A673 (cell line): ENCODE results near the gene COX6B2. TPM values are rescaled to one million over a fixed set of nuclear protein-coding genes. Genes with fewer than 3 reads are reported as not detected.

Experiments
- BruUV-seq: library from RNA; stranded (reverse); fragments of 400-500 nt; replicated peaks from 2 replicates; lab custom pipeline; 2021; lab: Mats Ljungman, UMichigan
- CTCF ChIA-PET: fragments of 300-600 bp; sonication (Branson Sonifier 250); formaldehyde crosslinking; loops from one replicate; lab custom pipeline; 2022; ENCODE audit warnings: antibody characterized with exemption; lab: Charles Lee
- POLR2A ChIA-PET: fragments of 300-600 bp; sonication (Branson Sonifier 250); formaldehyde crosslinking; loops from one replicate; lab custom pipeline; 2022; ENCODE audit warnings: antibody characterized with exemption; ENCODE audit not compliant: low non-redundant PET; lab: Charles Lee
- DNase-seq: peaks from one replicate; pipeline ENCODE4 v3.0.0-alpha.2; 2015; ENCODE audit warnings: low spot score
- H3K27ac ChIP-seq: fragments of 200-600 bp; sonication (generic); 2 replicates; pipeline ENCODE4 v1.5.1; 2016; ENCODE audit warnings: mixed run types, low read depth, mild to moderate bottlenecking, mixed read lengths, antibody characterized with exemption, low read length; ENCODE audit not compliant: poor library complexity, severe bottlenecking
- H3K27me3 ChIP-seq: fragments of 200-600 bp; sonication (generic); replicated peaks from 2 replicates; pipeline ENCODE4 v1.6.1; 2017; ENCODE audit warnings: mixed run types, low read depth, mild to moderate bottlenecking, mixed read lengths, antibody characterized with exemption, low read length; ENCODE audit not compliant: insufficient read depth, poor library complexity
- H3K36me3 ChIP-seq: fragments of 200-600 bp; sonication (generic); 2 replicates; pipeline ENCODE4 v1.6.1; 2016; ENCODE audit warnings: mixed run types, mild to moderate bottlenecking, mixed read lengths, antibody characterized with exemption, low read length; ENCODE audit not compliant: insufficient read depth, poor library complexity, severe bottlenecking
- H3K4me1 ChIP-seq: fragments of 200-600 bp; sonication (generic); 2 replicates; pipeline ENCODE4 v1.6.1; 2017; ENCODE audit warnings: mixed run types, mild to moderate bottlenecking, mixed read lengths, antibody characterized with exemption, low read length; ENCODE audit not compliant: insufficient read depth, poor library complexity, severe bottlenecking
- H3K4me3 ChIP-seq: fragments of 200-600 bp; sonication (generic); 2 replicates; pipeline ENCODE4 v1.5.1; 2016; ENCODE audit warnings: low read depth, mixed run types, mild to moderate bottlenecking, mixed read lengths, low read length; ENCODE audit not compliant: poor library complexity, severe bottlenecking
- H3K9me3 ChIP-seq: fragments of 200-600 bp; sonication (generic); 2 replicates; pipeline ENCODE4 v1.6.1; 2016; ENCODE audit warnings: mixed run types, low read depth, mild to moderate bottlenecking, mixed read lengths, antibody characterized with exemption, low read length; ENCODE audit not compliant: poor library complexity, severe bottlenecking
- CTCF ChIP-seq: fragments of 300-800, 200-600 bp; sonication (generic); conservative IDR thresholded peaks from 2 replicates; pipeline ENCODE4 v1.5.1; 2017; ENCODE audit warnings: low read depth, mild to moderate bottlenecking, antibody characterized with exemption, low read length, moderate library complexity, mixed read lengths
- EZH2 ChIP-seq: fragments of 200-600 bp; sonication (generic); IDR thresholded peaks from 2 replicates; pipeline ENCODE4 v1.6.1; 2017; ENCODE audit warnings: borderline replicate concordance, low read depth, mild to moderate bottlenecking, mixed read lengths, antibody characterized with exemption, low read length; ENCODE audit not compliant: poor library complexity, severe bottlenecking
- intact Hi-C: fragments of 100-400 bp; cut with micrococcal nuclease; formaldehyde crosslinking; loops from one replicate; pipeline ENCODE4 v1.10.0; 2022; ENCODE audit not compliant: unreplicated experiment
- total RNA-seq: library from RNA; stranded (reverse); gene quantifications from 2 replicates; pipeline ENCODE4 v1.2.3, GENCODE V29; 2021

The COX6B2 gene
- total RNA-seq, 1 experiment from 2014 or later: not detected

GRCh38 chr19:55316646-55317045 lies 37.9 kb downstream of the COX6B2 start:
- Histone ChIP-seq H3K36me3 (no peaks in the 10 kb centered on the region), H3K27me3 (no peaks in the 10 kb centered on the region), H3K4me1 (no peaks in the 10 kb centered on the region), H3K27ac (no peak overlapping the region), H3K9me3 (no peaks in the 10 kb centered on the region), H3K4me3 (no peak overlapping the region)
- no peak for DNase-seq
- ChIA-PET CTCF (no interaction called here), POLR2A (no interaction called here)
- BruUV-seq: no TSS peak
- intact Hi-C loops: no loop called here
- TF ChIP-seq EZH2 (no peak), CTCF (no peak)

GRCh38 chr19:55315956-55316525 lies 38.5 kb downstream of the COX6B2 start:
- Histone ChIP-seq H3K9me3 (no peaks in the 10 kb centered on the region), H3K4me1 (no peaks in the 10 kb centered on the region), H3K4me3 (no peak overlapping the region), H3K36me3 (no peaks in the 10 kb centered on the region), H3K27ac (no peak overlapping the region), H3K27me3 (no peaks in the 10 kb centered on the region)
- BruUV-seq: no TSS peak
- TF ChIP-seq CTCF (no peak), EZH2 (no peak)
- POLR2A ChIA-PET: no interaction called here
- intact Hi-C loops: no loop called here
- no peak for DNase-seq
- CTCF ChIA-PET: no interaction called here

- no peak for DNase-seq
- H3K36me3 ChIP-seq: peaks cover 2% of the 10 kb centered on the region
- no peak overlapping the region for H3K27ac ChIP-seq
- H3K4me1 ChIP-seq: no peaks in the 10 kb centered on the region
- TF ChIP-seq CTCF (no peak), EZH2 (no peak)
- intact Hi-C loops: no loop called here
- BruUV-seq: no TSS peak
- POLR2A ChIA-PET: no interaction called here
- H3K9me3 ChIP-seq: no peaks in the 10 kb centered on the region
- no peaks in the 10 kb centered on the region for H3K27me3 ChIP-seq
- H3K4me3 ChIP-seq: no peak overlapping the region
- CTCF ChIA-PET: no interaction called here
Measured at GRCh38 chr19:55314396-55314795, 40.1 kb downstream of the COX6B2 start.
